Measurements from ENCODE around the gene RNU1-4.
"Not testable (repeated sequence)": the region's sequence is repeated elsewhere in the genome, so short reads cannot be mapped to it uniquely, and the experiment has no call there.

DNA sequence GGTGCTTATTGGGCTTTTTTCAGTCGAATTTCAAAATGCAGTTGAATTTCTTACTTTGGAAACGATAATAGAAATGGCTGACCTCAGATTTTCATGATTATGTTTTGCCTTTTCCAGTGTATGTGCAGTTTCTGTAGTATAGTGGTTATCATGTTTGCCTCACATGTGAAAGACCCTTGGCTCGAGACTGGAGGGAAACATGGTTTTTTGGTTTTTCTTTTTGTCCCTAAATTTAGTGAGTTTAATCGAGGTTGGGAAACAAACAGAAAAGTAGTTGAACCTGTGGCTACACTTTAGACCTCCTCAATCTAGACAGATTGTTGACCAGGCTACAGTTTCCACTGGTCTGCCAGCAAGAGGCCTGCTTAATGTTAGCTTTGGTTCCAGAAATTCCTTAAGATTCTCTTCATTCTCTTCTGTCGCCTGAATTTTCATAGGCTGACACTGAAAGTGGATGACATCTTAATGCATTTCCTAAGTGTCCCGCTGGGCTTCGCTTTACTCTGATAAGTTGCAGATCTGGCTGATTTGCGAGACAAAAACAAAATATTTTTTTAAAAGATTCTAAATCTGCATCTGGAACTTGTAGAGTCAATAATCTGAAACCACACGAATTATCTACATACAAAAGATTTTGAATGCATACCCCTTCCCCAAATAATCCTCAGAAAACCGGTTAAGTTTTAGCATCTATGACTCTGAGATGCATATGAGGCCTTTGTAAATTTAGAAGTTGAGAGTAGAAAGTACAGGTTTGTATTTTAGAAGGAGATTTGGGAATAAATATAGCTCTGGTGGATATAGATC is 14.7 kb upstream of the RNU1-4 start:
- TF ChIP-seq, protein P1, sequence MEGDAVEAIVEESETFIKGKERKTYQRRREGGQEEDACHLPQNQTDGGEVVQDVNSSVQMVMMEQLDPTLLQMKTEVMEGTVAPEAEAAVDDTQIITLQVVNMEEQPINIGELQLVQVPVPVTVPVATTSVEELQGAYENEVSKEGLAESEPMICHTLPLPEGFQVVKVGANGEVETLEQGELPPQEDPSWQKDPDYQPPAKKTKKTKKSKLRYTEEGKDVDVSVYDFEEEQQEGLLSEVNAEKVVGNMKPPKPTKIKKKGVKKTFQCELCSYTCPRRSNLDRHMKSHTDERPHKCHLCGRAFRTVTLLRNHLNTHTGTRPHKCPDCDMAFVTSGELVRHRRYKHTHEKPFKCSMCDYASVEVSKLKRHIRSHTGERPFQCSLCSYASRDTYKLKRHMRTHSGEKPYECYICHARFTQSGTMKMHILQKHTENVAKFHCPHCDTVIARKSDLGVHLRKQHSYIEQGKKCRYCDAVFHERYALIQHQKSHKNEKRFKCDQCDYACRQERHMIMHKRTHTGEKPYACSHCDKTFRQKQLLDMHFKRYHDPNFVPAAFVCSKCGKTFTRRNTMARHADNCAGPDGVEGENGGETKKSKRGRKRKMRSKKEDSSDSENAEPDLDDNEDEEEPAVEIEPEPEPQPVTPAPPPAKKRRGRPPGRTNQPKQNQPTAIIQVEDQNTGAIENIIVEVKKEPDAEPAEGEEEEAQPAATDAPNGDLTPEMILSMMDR (IDR thresholded peaks at IDR 0.05): not testable (repeated sequence)
- TF ChIP-seq POLR2A (IDR thresholded peaks at IDR 0.05): not testable (repeated sequence)
